ENCODE data around the gene ADGRG3. TPM values are rescaled to one million over a fixed set of nuclear protein-coding genes. Genes with fewer than 3 reads are reported as not detected.

ADGRG3 gene
- total and polyA plus RNA-seq, 2 experiments from 2014 or later, result not detected

DNA sequence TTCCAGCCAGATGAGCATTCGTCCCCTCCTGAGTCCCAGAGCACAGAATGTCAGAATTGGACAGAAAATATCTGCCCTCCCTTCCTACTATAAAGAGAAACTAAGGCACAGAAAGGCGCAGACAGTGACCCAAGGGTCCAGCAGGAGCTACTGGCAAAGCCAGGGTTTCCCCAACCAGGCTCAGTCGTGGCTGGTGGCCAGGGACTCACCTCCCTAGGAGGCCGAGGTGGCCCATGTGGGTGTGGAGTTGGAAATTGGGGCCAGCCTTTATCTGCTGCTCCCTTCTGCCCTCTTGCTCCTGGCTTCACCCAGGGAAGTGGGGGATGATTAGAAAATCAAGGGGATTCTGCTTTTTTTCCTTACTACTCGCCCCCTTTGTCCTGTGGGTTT, 27.6 kb downstream of the ADGRG3 start:
- H3K27me3 ChIP-seq (ENCODE audit: insufficient read depth), result no peaks in the 10 kb centered on the region
- Mint-ChIP-seq H3K27me3 (ENCODE audit: insufficient read depth, low read depth, poor library complexity) (peaks cover 2% of the 10 kb centered on the region), H3K9me3 (no peaks in the 10 kb centered on the region; the same call in 2 of the 3 replicates), H3K27ac (no peak overlapping the region), H3K36me3 (ENCODE audit: low read depth) (no peaks in the 10 kb centered on the region), H3K4me1 (peaks cover 3% of the 10 kb centered on the region; the same call in 2 of the 3 replicates), H3K4me3 (no peak overlapping the region)
- H3K9me2 ChIP-seq (ENCODE audit: insufficient read depth), result no peaks in the 10 kb centered on the region
- no peaks in the 10 kb centered on the region for H3K36me3 ChIP-seq (ENCODE audit: insufficient read depth)
- no peak overlapping the region for H3K4me3 ChIP-seq
- no peak for DNase-seq (ENCODE audit: low spot score)
- no peaks in the 10 kb centered on the region for H3F3A ChIP-seq (replicated peaks; ENCODE audit: low read depth)
- no peaks in the 10 kb centered on the region for H3K79me2 ChIP-seq (replicated peaks; ENCODE audit: insufficient read depth)
- no peak overlapping the region for H2AFZ ChIP-seq
- H4K20me1 ChIP-seq (replicated peaks; ENCODE audit: insufficient read depth), result no peaks in the 10 kb centered on the region
- TF ChIP-seq, protein P1, sequence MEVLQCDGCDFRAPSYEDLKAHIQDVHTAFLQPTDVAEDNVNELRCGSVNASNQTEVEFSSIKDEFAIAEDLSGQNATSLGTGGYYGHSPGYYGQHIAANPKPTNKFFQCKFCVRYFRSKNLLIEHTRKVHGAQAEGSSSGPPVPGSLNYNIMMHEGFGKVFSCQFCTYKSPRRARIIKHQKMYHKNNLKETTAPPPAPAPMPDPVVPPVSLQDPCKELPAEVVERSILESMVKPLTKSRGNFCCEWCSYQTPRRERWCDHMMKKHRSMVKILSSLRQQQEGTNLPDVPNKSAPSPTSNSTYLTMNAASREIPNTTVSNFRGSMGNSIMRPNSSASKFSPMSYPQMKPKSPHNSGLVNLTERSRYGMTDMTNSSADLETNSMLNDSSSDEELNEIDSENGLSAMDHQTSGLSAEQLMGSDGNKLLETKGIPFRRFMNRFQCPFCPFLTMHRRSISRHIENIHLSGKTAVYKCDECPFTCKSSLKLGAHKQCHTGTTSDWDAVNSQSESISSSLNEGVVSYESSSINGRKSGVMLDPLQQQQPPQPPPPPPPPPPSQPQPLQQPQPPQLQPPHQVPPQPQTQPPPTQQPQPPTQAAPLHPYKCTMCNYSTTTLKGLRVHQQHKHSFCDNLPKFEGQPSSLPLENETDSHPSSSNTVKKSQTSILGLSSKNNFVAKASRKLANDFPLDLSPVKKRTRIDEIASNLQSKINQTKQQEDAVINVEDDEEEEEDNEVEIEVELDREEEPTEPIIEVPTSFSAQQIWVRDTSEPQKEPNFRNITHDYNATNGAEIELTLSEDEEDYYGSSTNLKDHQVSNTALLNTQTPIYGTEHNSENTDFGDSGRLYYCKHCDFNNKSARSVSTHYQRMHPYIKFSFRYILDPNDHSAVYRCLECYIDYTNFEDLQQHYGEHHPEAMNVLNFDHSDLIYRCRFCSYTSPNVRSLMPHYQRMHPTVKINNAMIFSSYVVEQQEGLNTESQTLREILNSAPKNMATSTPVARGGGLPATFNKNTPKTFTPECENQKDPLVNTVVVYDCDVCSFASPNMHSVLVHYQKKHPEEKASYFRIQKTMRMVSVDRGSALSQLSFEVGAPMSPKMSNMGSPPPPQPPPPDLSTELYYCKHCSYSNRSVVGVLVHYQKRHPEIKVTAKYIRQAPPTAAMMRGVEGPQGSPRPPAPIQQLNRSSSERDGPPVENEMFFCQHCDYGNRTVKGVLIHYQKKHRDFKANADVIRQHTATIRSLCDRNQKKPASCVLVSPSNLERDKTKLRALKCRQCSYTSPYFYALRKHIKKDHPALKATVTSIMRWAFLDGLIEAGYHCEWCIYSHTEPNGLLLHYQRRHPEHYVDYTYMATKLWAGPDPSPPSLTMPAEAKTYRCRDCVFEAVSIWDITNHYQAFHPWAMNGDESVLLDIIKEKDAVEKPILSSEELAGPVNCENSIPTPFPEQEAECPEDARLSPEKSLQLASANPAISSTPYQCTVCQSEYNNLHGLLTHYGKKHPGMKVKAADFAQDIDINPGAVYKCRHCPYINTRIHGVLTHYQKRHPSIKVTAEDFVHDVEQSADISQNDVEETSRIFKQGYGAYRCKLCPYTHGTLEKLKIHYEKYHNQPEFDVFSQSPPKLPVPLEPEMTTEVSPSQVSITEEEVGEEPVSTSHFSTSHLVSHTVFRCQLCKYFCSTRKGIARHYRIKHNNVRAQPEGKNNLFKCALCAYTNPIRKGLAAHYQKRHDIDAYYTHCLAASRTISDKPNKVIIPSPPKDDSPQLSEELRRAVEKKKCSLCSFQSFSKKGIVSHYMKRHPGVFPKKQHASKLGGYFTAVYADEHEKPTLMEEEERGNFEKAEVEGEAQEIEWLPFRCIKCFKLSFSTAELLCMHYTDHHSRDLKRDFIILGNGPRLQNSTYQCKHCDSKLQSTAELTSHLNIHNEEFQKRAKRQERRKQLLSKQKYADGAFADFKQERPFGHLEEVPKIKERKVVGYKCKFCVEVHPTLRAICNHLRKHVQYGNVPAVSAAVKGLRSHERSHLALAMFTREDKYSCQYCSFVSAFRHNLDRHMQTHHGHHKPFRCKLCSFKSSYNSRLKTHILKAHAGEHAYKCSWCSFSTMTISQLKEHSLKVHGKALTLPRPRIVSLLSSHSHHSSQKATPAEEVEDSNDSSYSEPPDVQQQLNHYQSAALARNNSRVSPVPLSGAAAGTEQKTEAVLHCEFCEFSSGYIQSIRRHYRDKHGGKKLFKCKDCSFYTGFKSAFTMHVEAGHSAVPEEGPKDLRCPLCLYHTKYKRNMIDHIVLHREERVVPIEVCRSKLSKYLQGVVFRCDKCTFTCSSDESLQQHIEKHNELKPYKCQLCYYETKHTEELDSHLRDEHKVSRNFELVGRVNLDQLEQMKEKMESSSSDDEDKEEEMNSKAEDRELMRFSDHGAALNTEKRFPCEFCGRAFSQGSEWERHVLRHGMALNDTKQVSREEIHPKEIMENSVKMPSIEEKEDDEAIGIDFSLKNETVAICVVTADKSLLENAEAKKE (CRISPR knock-in tag; IDR thresholded peaks at IDR 0.05), result no peak
- TF ChIP-seq EZH2 (IDR thresholded peaks at IDR 0.05; ENCODE audit: low read depth, unreplicated experiment), result no peak
- TF ChIP-seq, protein P2, sequence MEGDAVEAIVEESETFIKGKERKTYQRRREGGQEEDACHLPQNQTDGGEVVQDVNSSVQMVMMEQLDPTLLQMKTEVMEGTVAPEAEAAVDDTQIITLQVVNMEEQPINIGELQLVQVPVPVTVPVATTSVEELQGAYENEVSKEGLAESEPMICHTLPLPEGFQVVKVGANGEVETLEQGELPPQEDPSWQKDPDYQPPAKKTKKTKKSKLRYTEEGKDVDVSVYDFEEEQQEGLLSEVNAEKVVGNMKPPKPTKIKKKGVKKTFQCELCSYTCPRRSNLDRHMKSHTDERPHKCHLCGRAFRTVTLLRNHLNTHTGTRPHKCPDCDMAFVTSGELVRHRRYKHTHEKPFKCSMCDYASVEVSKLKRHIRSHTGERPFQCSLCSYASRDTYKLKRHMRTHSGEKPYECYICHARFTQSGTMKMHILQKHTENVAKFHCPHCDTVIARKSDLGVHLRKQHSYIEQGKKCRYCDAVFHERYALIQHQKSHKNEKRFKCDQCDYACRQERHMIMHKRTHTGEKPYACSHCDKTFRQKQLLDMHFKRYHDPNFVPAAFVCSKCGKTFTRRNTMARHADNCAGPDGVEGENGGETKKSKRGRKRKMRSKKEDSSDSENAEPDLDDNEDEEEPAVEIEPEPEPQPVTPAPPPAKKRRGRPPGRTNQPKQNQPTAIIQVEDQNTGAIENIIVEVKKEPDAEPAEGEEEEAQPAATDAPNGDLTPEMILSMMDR (conservative IDR thresholded peaks at IDR 0.05; ENCODE audit: low read depth in 2 of 2), result no peak
- no peak for TF ChIP-seq NANOG (IDR thresholded peaks at IDR 0.05; ENCODE audit: borderline replicate concordance)
- no peak for TF ChIP-seq CREB1 (CRISPR knock-in tag; IDR thresholded peaks at IDR 0.05; ENCODE audit: low read depth)
- TF ChIP-seq, protein P3, sequence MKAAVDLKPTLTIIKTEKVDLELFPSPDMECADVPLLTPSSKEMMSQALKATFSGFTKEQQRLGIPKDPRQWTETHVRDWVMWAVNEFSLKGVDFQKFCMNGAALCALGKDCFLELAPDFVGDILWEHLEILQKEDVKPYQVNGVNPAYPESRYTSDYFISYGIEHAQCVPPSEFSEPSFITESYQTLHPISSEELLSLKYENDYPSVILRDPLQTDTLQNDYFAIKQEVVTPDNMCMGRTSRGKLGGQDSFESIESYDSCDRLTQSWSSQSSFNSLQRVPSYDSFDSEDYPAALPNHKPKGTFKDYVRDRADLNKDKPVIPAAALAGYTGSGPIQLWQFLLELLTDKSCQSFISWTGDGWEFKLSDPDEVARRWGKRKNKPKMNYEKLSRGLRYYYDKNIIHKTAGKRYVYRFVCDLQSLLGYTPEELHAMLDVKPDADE (IDR thresholded peaks at IDR 0.05), result no peak
- no peak for TF ChIP-seq STAT1 (IDR thresholded peaks at IDR 0.05; ENCODE audit: unreplicated experiment)
- TF ChIP-seq ZNF331 (CRISPR knock-in tag; IDR thresholded peaks at IDR 0.05; ENCODE audit: low read depth), result no peak
- TF ChIP-seq JUNB (IDR thresholded peaks at IDR 0.05; ENCODE audit: unreplicated experiment), result no peak
- no peak for TF ChIP-seq ZNF114 (CRISPR knock-in tag; IDR thresholded peaks at IDR 0.05)
- TF ChIP-seq, protein P4, sequence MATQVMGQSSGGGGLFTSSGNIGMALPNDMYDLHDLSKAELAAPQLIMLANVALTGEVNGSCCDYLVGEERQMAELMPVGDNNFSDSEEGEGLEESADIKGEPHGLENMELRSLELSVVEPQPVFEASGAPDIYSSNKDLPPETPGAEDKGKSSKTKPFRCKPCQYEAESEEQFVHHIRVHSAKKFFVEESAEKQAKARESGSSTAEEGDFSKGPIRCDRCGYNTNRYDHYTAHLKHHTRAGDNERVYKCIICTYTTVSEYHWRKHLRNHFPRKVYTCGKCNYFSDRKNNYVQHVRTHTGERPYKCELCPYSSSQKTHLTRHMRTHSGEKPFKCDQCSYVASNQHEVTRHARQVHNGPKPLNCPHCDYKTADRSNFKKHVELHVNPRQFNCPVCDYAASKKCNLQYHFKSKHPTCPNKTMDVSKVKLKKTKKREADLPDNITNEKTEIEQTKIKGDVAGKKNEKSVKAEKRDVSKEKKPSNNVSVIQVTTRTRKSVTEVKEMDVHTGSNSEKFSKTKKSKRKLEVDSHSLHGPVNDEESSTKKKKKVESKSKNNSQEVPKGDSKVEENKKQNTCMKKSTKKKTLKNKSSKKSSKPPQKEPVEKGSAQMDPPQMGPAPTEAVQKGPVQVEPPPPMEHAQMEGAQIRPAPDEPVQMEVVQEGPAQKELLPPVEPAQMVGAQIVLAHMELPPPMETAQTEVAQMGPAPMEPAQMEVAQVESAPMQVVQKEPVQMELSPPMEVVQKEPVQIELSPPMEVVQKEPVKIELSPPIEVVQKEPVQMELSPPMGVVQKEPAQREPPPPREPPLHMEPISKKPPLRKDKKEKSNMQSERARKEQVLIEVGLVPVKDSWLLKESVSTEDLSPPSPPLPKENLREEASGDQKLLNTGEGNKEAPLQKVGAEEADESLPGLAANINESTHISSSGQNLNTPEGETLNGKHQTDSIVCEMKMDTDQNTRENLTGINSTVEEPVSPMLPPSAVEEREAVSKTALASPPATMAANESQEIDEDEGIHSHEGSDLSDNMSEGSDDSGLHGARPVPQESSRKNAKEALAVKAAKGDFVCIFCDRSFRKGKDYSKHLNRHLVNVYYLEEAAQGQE (IDR thresholded peaks at IDR 0.05; ENCODE audit: unreplicated experiment), result no peak
- TF ChIP-seq EZH2phosphoT487 (IDR thresholded peaks at IDR 0.05; ENCODE audit: unreplicated experiment), result no peak
- TF ChIP-seq POLR2AphosphoS5 (IDR thresholded peaks at IDR 0.05; ENCODE audit: low read depth), result no peak
- no peak overlapping the region for H3K27ac ChIP-seq (ENCODE audit: low read depth)
- no peak overlapping the region for H3K4me2 ChIP-seq
- ATAC-seq, result no peak
- H3K4me1 ChIP-seq (ENCODE audit: insufficient read depth), result no peaks in the 10 kb centered on the region

Data from GM23338 (cell line).